T-helper 17 cell (primary cell): ENCODE data around the gene TYSND1. TPM values are rescaled to one million over a fixed set of nuclear protein-coding genes. Genes with fewer than 3 reads are reported as not detected.
"Not testable (repeated sequence)": the region's sequence is repeated elsewhere in the genome, so short reads cannot be mapped to it uniquely, and the experiment has no call there.

Experiments
- ATAC-seq: fragments of 150-1000 bp; cut with Tn5 transposase; 2 replicates; pipeline ENCODE4 v1.10.0; 2021; ENCODE audit warnings: mild to moderate bottlenecking, moderate library complexity
- DNase-seq, 3 donors: peaks; one replicate each; pipeline versions ENCODE4 v3.0.0 to v3.0.0-alpha.2; 2020 to 2021
- H3K9me3 ChIP-seq: one replicate; pipeline ENCODE4 v1.7.0; 2013; ENCODE audit warnings: low read length, mild to moderate bottlenecking; ENCODE audit not compliant: control insufficient read depth, poor library complexity, severe bottlenecking
- H3K27ac Mint-ChIP-seq: one replicate; pipeline ENCODE4 v1.8.0; 2022; ENCODE audit warnings: mild to moderate bottlenecking, moderate library complexity, mixed read lengths
- H3K27me3 Mint-ChIP-seq: one replicate; pipeline ENCODE4 v1.8.0; 2022; ENCODE audit warnings: mixed read lengths
- H3K36me3 Mint-ChIP-seq: one replicate; pipeline ENCODE4 v1.8.0; 2022; ENCODE audit warnings: low read depth, mixed read lengths
- H3K4me1 Mint-ChIP-seq: one replicate; pipeline ENCODE4 v1.8.0; 2022; ENCODE audit warnings: mild to moderate bottlenecking, mixed read lengths
- H3K4me3 Mint-ChIP-seq: one replicate; pipeline ENCODE4 v1.8.0; 2022; ENCODE audit warnings: mild to moderate bottlenecking, moderate library complexity, mixed read lengths
- total RNA-seq, 4 donors: library from RNA in 2 of 4; stranded (reverse) in 2 of 4; gene quantifications; one replicate each; pipeline ENCODE4 v1.2.3 and lab custom pipeline; 2022 to 2026

Gene TYSND1
- total RNA-seq, 2 donors from 2014 or later: 14.2 to 14.9 TPM

DNA sequence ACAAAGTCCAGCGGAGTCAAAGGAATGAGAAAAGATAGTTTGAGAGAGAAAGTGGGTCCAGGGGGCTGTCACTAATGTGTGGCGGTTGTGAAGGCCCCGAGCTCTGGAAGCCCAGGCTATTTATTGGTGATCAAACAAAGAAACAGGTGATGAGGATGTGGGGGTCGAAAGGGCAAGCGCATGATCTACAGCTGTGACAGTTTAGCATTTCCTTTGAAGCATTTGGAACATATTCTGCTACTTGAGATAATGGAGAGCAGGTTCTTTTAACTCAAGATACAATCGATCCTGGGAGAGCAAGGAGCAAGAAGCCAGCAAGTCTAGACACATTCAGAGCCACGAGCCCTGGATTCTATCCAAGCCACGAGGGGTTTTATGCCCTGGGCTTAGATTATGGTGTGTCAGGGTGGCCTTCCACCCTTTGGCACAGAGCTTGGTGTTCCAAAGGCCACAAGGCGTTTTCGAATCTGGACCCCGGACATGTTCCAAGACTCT is 45.4 kb downstream of the TYSND1 start:
- Mint-ChIP-seq H3K27ac (peak overlapping the region; percentile 4), H3K36me3 (peaks cover 14% of the 10 kb centered on the region), H3K4me1 (peaks cover 16% of the 10 kb centered on the region)
- ATAC-seq, H3K27me3 Mint-ChIP-seq, DNase-seq, H3K4me3 Mint-ChIP-seq, H3K9me3 ChIP-seq: not testable (repeated sequence)

- Mint-ChIP-seq H3K27me3 (no peaks in the 10 kb centered on the region), H3K36me3 (peaks cover 14% of the 10 kb centered on the region), H3K4me3 (no peak overlapping the region), H3K27ac (peak overlapping the region; percentile 16), H3K4me1 (peaks cover 23% of the 10 kb centered on the region)
- DNase-seq: no peak
- no peak for ATAC-seq
- H3K9me3 ChIP-seq: no peaks in the 10 kb centered on the region
Measured at GRCh38 chr10:70098271-70098670, 48.2 kb downstream of the TYSND1 start.

GRCh38 chr10:70097459-70097858 is 49.0 kb downstream of the TYSND1 start:
- peaks cover 28% of the 10 kb centered on the region for H3K4me1 Mint-ChIP-seq
- H3K9me3 ChIP-seq: no peaks in the 10 kb centered on the region
- DNase-seq: no peak
- H3K4me3 Mint-ChIP-seq: no peak overlapping the region
- no peak overlapping the region for H3K27ac Mint-ChIP-seq
- peaks cover 14% of the 10 kb centered on the region for H3K36me3 Mint-ChIP-seq
- no peak for ATAC-seq
- no peaks in the 10 kb centered on the region for H3K27me3 Mint-ChIP-seq

GRCh38 chr10:70096705-70097420 is 49.6 kb downstream of the TYSND1 start:
- H3K9me3 ChIP-seq: no peaks in the 10 kb centered on the region
- no peak for ATAC-seq

GRCh38 chr10:70096016-70096704 is 50.3 kb downstream of the TYSND1 start:
- no peaks in the 10 kb centered on the region for H3K9me3 ChIP-seq
- no peak for DNase-seq
- Mint-ChIP-seq H3K4me3 (no peak overlapping the region), H3K27me3 (no peaks in the 10 kb centered on the region), H3K4me1 (peaks cover 36% of the 10 kb centered on the region), H3K27ac (peak overlapping the region; percentile 51), H3K36me3 (peaks cover 14% of the 10 kb centered on the region)
- ATAC-seq: no peak

More at GRCh38 chr10:70096705-70097420, 49.6 kb downstream of the TYSND1 start:
- Mint-ChIP-seq H3K4me3 (no peak overlapping the region), H3K27ac (peak overlapping the region; percentile 51), H3K27me3 (no peaks in the 10 kb centered on the region), H3K36me3 (peaks cover 14% of the 10 kb centered on the region), H3K4me1 (peaks cover 34% of the 10 kb centered on the region)
- no peak for DNase-seq

DNA sequence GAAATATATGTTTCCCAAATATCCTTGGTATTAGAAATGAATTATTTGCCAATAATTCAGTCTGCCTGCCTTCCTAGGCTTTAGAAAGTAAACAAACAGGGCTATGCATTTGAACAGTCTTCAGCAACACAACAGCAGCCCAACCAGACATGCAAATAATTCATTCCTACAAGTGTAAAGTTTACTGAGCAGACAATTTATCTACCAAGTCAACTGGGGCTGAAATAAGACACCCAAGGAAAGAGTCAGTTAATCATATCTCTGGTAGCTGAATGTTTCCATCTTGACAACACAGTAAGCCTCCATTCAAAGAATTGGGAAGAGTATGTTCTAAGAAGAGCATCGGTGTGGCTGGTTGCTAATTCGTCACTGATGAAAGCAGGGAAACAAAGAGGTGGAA is 52.2 kb downstream of the TYSND1 start:
- DNase-seq: no peak
- peak overlapping the region; percentile 67 for H3K4me3 Mint-ChIP-seq
- peaks cover 36% of the 10 kb centered on the region for H3K4me1 Mint-ChIP-seq
- no peak for ATAC-seq
- H3K27me3 Mint-ChIP-seq: no peaks in the 10 kb centered on the region
- no peaks in the 10 kb centered on the region for H3K9me3 ChIP-seq
- H3K27ac Mint-ChIP-seq: peak overlapping the region; percentile 97
- H3K36me3 Mint-ChIP-seq: peaks cover 6% of the 10 kb centered on the region

DNA sequence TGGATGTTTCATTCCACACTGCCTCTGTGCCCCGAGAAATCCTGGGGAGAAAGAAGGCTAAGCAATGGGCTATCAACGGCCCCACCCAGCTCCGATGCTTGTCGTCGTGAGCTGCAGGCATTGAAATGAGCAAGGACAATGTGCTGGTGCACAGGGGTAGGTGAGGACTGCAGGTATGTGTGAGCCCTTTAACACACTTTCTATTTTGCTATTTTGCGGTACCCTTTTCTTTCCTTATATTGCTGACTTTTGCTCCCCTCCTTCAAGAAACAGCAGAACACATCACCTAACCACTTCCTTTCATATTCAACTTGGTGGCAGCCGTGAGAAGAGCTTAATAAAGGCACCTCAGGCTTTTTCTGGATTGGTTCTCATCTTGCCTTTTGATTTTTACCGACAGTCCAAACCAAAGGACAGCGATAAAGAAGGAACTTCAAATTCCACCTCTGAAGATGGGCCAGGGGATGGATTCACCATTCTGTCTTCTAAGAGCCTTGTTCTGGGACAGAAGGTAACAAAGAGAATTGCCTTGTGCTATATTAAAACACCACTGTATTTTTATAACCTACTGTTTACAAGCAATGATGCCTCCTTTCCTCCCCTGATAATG is 53.1 kb downstream of the TYSND1 start:
- Mint-ChIP-seq H3K36me3 (peaks cover 5% of the 10 kb centered on the region), H3K4me3 (peak overlapping the region; percentile 92), H3K27ac (peak overlapping the region; percentile 97), H3K27me3 (no peaks in the 10 kb centered on the region), H3K4me1 (peaks cover 34% of the 10 kb centered on the region)
- ATAC-seq (peak; percentile 74), DNase-seq (no peak)
- no peaks in the 10 kb centered on the region for H3K9me3 ChIP-seq

GRCh38 chr10:70092389-70092718 is 54.1 kb downstream of the TYSND1 start:
- H3K4me3 Mint-ChIP-seq: peak overlapping the region; percentile 92
- no peak for DNase-seq
- peak; percentile 50 for ATAC-seq

DNA sequence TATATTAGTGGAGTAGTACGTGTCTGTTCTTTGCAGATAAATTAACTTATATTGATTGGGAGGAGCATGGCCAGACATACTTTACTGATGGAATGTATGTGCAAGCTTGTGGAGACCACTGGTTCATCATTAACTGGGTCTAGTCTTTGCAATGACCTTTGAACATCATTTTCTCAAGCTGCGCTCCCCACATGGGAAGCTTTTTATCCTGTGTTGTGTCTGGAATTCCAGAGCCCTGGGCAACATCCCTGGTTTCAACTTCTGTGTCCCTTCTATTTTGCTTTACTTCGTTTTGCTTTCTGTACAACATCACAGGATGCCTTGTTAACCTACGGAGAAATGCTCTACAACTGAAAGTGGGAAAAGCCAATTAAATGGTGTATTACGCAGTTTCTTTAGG is 55.5 kb downstream of the TYSND1 start:
- DNase-seq: no peak
- no peaks in the 10 kb centered on the region for H3K9me3 ChIP-seq
- Mint-ChIP-seq H3K36me3 (no peaks in the 10 kb centered on the region), H3K27ac (peak overlapping the region; percentile 97), H3K27me3 (no peaks in the 10 kb centered on the region), H3K4me3 (no peak overlapping the region), H3K4me1 (peaks cover 23% of the 10 kb centered on the region)
- ATAC-seq: no peak

More at GRCh38 chr10:70092389-70092718, 54.1 kb downstream of the TYSND1 start:
- no peaks in the 10 kb centered on the region for H3K27me3 Mint-ChIP-seq
- H3K4me1 Mint-ChIP-seq: peaks cover 29% of the 10 kb centered on the region
- peak overlapping the region; percentile 97 for H3K27ac Mint-ChIP-seq
- H3K36me3 Mint-ChIP-seq: peaks cover 2% of the 10 kb centered on the region
- H3K9me3 ChIP-seq: no peaks in the 10 kb centered on the region

DNA sequence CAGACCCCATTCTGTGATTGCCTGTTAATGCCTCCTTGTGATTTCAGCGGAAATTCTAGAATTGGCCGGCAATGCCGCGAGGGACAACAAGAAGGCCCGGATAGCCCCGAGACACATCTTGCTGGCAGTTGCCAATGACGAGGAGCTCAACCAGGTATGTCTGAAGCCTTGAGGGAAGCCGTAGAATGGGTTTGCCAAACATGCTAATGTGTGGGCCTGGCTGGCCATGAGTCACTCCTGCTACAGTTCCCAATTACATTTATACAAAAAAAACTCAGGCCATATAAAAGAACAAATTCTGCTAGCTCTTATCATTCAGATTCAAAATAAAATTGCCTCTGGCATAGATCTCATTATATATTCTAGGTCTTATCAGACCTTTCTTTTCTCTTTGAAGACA is 56.5 kb downstream of the TYSND1 start:
- no peak for DNase-seq
- no peak overlapping the region for H3K27ac Mint-ChIP-seq

DNA sequence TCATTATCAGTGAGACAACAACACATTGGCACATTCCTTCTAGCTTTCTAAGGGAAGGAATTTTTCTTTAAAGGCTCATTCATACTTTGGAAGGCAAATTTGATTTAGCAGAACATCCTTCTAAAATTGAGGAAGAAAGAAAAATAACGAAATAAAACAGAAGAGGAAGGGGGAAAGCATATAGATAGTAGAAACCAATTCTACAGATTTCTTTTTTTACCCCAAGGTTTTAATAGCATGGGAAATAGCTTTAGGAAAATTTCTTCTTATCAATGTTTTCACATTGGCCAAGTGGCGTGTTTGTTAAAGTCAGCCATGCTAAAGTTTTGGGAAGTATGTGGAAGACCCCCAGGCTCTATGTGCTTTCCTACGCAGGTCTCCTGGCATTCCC is 58.2 kb downstream of the TYSND1 start:
- H3K9me3 ChIP-seq: no peaks in the 10 kb centered on the region
- no peaks in the 10 kb centered on the region for H3K36me3 Mint-ChIP-seq
- peaks cover 17% of the 10 kb centered on the region for H3K4me1 Mint-ChIP-seq
- no peak overlapping the region for H3K27ac Mint-ChIP-seq
- ATAC-seq: no peak
- no peaks in the 10 kb centered on the region for H3K27me3 Mint-ChIP-seq
- DNase-seq: no peak
- no peak overlapping the region for H3K4me3 Mint-ChIP-seq

More for the DNA sequence above, 56.5 kb downstream of the TYSND1 start:
- Mint-ChIP-seq H3K27me3 (no peaks in the 10 kb centered on the region), H3K36me3 (no peaks in the 10 kb centered on the region), H3K4me3 (no peak overlapping the region), H3K4me1 (peaks cover 21% of the 10 kb centered on the region)
- no peak for ATAC-seq
- no peaks in the 10 kb centered on the region for H3K9me3 ChIP-seq
